ENCODE results near the gene P3H4.

DNA sequence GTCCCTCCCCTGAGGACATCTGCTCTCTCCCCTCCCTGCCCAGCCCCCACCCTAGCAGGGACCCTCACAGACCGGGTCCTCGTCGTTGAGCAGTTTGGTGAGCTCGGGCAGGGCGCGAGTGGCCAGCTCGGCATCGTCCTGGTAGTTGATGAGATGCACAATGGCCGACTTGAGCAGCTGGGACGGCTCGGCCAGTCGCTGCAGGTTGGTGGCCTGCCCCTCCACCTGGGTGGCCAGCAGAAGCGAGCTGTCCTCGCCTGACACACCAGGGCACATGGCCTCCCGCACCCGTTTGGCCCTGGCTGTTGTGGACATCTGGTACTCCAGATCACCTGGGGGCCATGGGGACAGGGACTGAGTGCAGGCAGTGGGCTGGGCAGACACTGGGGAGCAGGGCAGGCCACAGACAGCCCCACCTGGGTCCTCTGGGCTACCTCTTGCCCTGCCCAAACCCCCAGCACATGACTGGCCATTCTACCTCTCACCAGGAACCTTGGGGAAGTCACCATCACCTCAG lies 42.3 kb downstream of the P3H4 start:
- TF ChIP-seq, protein P1, sequence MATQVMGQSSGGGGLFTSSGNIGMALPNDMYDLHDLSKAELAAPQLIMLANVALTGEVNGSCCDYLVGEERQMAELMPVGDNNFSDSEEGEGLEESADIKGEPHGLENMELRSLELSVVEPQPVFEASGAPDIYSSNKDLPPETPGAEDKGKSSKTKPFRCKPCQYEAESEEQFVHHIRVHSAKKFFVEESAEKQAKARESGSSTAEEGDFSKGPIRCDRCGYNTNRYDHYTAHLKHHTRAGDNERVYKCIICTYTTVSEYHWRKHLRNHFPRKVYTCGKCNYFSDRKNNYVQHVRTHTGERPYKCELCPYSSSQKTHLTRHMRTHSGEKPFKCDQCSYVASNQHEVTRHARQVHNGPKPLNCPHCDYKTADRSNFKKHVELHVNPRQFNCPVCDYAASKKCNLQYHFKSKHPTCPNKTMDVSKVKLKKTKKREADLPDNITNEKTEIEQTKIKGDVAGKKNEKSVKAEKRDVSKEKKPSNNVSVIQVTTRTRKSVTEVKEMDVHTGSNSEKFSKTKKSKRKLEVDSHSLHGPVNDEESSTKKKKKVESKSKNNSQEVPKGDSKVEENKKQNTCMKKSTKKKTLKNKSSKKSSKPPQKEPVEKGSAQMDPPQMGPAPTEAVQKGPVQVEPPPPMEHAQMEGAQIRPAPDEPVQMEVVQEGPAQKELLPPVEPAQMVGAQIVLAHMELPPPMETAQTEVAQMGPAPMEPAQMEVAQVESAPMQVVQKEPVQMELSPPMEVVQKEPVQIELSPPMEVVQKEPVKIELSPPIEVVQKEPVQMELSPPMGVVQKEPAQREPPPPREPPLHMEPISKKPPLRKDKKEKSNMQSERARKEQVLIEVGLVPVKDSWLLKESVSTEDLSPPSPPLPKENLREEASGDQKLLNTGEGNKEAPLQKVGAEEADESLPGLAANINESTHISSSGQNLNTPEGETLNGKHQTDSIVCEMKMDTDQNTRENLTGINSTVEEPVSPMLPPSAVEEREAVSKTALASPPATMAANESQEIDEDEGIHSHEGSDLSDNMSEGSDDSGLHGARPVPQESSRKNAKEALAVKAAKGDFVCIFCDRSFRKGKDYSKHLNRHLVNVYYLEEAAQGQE (IDR thresholded peaks at IDR 0.05; ENCODE audit: insufficient read depth in 1 of 2, low read depth in 2 of 2, low read length in 2 of 2) = no peak
- TF ChIP-seq TAF1 (IDR thresholded peaks at IDR 0.05; ENCODE audit: borderline replicate concordance, insufficient read depth, low read length) (no peak), SIN3A (IDR thresholded peaks at IDR 0.05; ENCODE audit: borderline replicate concordance, insufficient read depth, low read length) (no peak), POLR2AphosphoS5 (IDR thresholded peaks at IDR 0.05; ENCODE audit: low read depth, low read length) (no peak), FOXP2 (optimal IDR thresholded peaks at IDR 0.05; ENCODE audit: borderline replicate concordance, extremely low read depth, extremely low read length, insufficient read depth) (no peak)
